HepG2 (cell line): ENCODE results near the gene B4GALT1. TPM values are rescaled to one million over a fixed set of nuclear protein-coding genes. Genes with fewer than 3 reads are reported as not detected.
A peak's percentile ranks its signal among the peaks of the same experiment; 100 is the strongest.

ENCODE experiments used
- DPF2 ChIP-seq: sonication (generic); formaldehyde crosslinking; IDR thresholded peaks from 2 replicates; pipeline ENCODE4 v1.4.0; 2020; ENCODE audit warnings: mild to moderate bottlenecking, low read depth, missing genetic modification reagents, borderline replicate concordance
- EHMT2 ChIP-seq: fragments of 200-600 bp; sonication (generic); IDR thresholded peaks from 2 replicates; pipeline ENCODE4 v1.7.0; 2017; ENCODE audit warnings: antibody characterized with exemption, low read depth, low read length, borderline replicate concordance
- ELF4 ChIP-seq: sonication (generic); formaldehyde crosslinking; IDR thresholded peaks from 2 replicates; pipeline ENCODE4 v1.5.0; 2020; ENCODE audit warnings: missing genetic modification reagents, mild to moderate bottlenecking, moderate library complexity, borderline replicate concordance
- FOSL2 ChIP-seq: sonication (generic); formaldehyde crosslinking; IDR thresholded peaks from 2 replicates; pipeline ENCODE4 v1.4.0; 2020; ENCODE audit warnings: missing genetic modification reagents
- GATAD1 ChIP-seq: IDR thresholded peaks from 2 replicates; pipeline ENCODE4 v1.6.1; 2016; ENCODE audit warnings: missing genetic modification reagents, missing compliant biosample characterization
- GZF1 ChIP-seq: sonication (generic); formaldehyde crosslinking; IDR thresholded peaks from 2 replicates; pipeline ENCODE4 v1.5.1; 2020; ENCODE audit warnings: mild to moderate bottlenecking, missing genetic modification reagents
- MED13 ChIP-seq: sonication (generic); formaldehyde crosslinking; IDR thresholded peaks from 2 replicates; pipeline ENCODE4 v1.5.0; 2020; ENCODE audit warnings: missing genetic modification reagents
- NCOA1 ChIP-seq: sonication (generic); formaldehyde crosslinking; IDR thresholded peaks from 2 replicates; pipeline ENCODE4 v1.9.0; 2021; ENCODE audit warnings: missing genetic modification reagents
- NRL ChIP-seq: sonication (generic); formaldehyde crosslinking; IDR thresholded peaks from 2 replicates; pipeline ENCODE4 v1.5.0; 2020; ENCODE audit warnings: missing genetic modification reagents, mild to moderate bottlenecking, moderate library complexity, borderline replicate concordance
- RBAK ChIP-seq: sonication (generic); formaldehyde crosslinking; IDR thresholded peaks from 2 replicates; pipeline ENCODE4 v1.5.1; 2020; ENCODE audit warnings: mild to moderate bottlenecking, missing genetic modification reagents
- SKI ChIP-seq: fragments of 450-650 bp; IDR thresholded peaks from one replicate; pipeline ENCODE4 v1.6.1; 2018; ENCODE audit warnings: mild to moderate bottlenecking; ENCODE audit not compliant: partially characterized antibody
- ZBTB21 ChIP-seq: sonication (generic); formaldehyde crosslinking; IDR thresholded peaks from 2 replicates; pipeline ENCODE4 v1.4.0; 2020; ENCODE audit warnings: missing genetic modification reagents
- ZC3H13 ChIP-seq: sonication (generic); formaldehyde crosslinking; IDR thresholded peaks from 2 replicates; pipeline ENCODE4 v1.8.1; 2023; ENCODE audit warnings: mild to moderate bottlenecking, missing genetic modification reagents, moderate library complexity
- ZFP62 ChIP-seq: sonication (generic); formaldehyde crosslinking; IDR thresholded peaks from 2 replicates; pipeline ENCODE4 v1.4.0; 2020; ENCODE audit warnings: missing genetic modification reagents
- ZNF121 ChIP-seq: sonication (generic); formaldehyde crosslinking; IDR thresholded peaks from 2 replicates; pipeline ENCODE4 v1.5.0; 2020; ENCODE audit warnings: mild to moderate bottlenecking, missing genetic modification reagents
- ZNF264 ChIP-seq: sonication (generic); formaldehyde crosslinking; IDR thresholded peaks from 2 replicates; pipeline ENCODE4 v1.4.0; 2020; ENCODE audit warnings: missing genetic modification reagents
- ZNF468 ChIP-seq: sonication (generic); formaldehyde crosslinking; IDR thresholded peaks from 2 replicates; pipeline ENCODE4 v1.8.0; 2022; ENCODE audit warnings: mild to moderate bottlenecking, moderate library complexity, missing genetic modification reagents
- ZNF549 ChIP-seq: sonication (generic); formaldehyde crosslinking; IDR thresholded peaks from 2 replicates; pipeline ENCODE4 v1.5.0; 2020; ENCODE audit warnings: missing genetic modification reagents
- ZNF773 ChIP-seq: sonication (generic); formaldehyde crosslinking; IDR thresholded peaks from 2 replicates; pipeline ENCODE4 v1.4.0; 2020; ENCODE audit warnings: missing genetic modification reagents, borderline replicate concordance
- ZSCAN12 ChIP-seq: sonication (generic); formaldehyde crosslinking; IDR thresholded peaks from 2 replicates; pipeline ENCODE4 v1.9.0; 2021; ENCODE audit warnings: mild to moderate bottlenecking, missing genetic modification reagents
- ZSCAN21 ChIP-seq: sonication (generic); formaldehyde crosslinking; IDR thresholded peaks from 2 replicates; pipeline ENCODE4 v1.8.0; 2022; ENCODE audit warnings: mild to moderate bottlenecking, missing genetic modification reagents, moderate library complexity, borderline replicate concordance
- ZUFSP ChIP-seq: sonication (generic); formaldehyde crosslinking; IDR thresholded peaks from 2 replicates; pipeline ENCODE4 v1.9.0; 2021; ENCODE audit warnings: missing genetic modification reagents, mild to moderate bottlenecking, borderline replicate concordance
- polyA plus RNA-seq, 8 experiments: library from polyadenylated mRNA; depleted of rRNA in 3 of 8; stranded (reverse) in 7 of 8; unstranded in 1 of 8; fragments of >200 nt; fragmentation: Illumina TruSeq in 4 of 8; extraction: Trizol in 4 of 8; gene quantifications; 2 replicates each; pipeline versions ENCODE4 v1.2.1 to v1.2.3, GENCODE V29; 2011 to 2016; ENCODE audit warnings: low read depth in 4 of 8, missing spikeins in 1 of 8, mixed read lengths in 1 of 8; ENCODE audit not compliant: insufficient read depth in 1 of 8
- total RNA-seq, 5 experiments: library from RNA; depleted of rRNA; stranded (reverse); fragments of >200 nt; fragmentation: Illumina TruSeq; extraction: Trizol; gene quantifications; 2 replicates each; pipeline ENCODE4 v1.2.3, GENCODE V29; 2016; ENCODE audit warnings: low read depth in 1 of 5
- TF ChIP-seq, protein P1 (sequence below): sonication (generic); formaldehyde crosslinking; IDR thresholded peaks from 2 replicates; pipeline ENCODE4 v1.5.1; 2020; ENCODE audit warnings: missing genetic modification reagents, mild to moderate bottlenecking, borderline replicate concordance
- TF ChIP-seq, protein P2 (sequence below): sonication (generic); formaldehyde crosslinking; IDR thresholded peaks from 2 replicates; pipeline ENCODE4 v1.8.1; 2023; ENCODE audit warnings: mild to moderate bottlenecking, missing genetic modification reagents
- TF ChIP-seq, protein P3 (sequence below): sonication (generic); formaldehyde crosslinking; IDR thresholded peaks from 2 replicates; pipeline ENCODE4 v1.9.0; 2022; ENCODE audit warnings: low read depth, missing genetic modification reagents

Gene B4GALT1
- total and polyA plus RNA-seq, 2 of the 13 experiments (the other 11 are each of a cell fraction or from before 2014, with no cell fraction given) = 15.7 to 33.5 TPM

GRCh38 chr9:33165263-33166151, 1.6 kb downstream of the B4GALT1 start (continued):
- TF ChIP-seq ZNF264 (CRISPR knock-in tag) (no peak), DPF2 (CRISPR knock-in tag) (peak; percentile 80; the same call in 1 of the 2 replicates), SKI (peak; percentile 91), ELF4 (CRISPR knock-in tag) (0 out of 2 replicates have a peak, but pooled peaks have one; percentile 44), RBAK (CRISPR knock-in tag) (no peak), ZSCAN21 (CRISPR knock-in tag) (peak; percentile 77; the same call in 1 of the 2 replicates), GATAD1 (CRISPR knock-in tag) (peak; percentile 57; the same call in 1 of the 2 replicates), MED13 (CRISPR knock-in tag) (no peak), ZNF773 (CRISPR knock-in tag) (no peak), ZSCAN12 (no peak), ZUFSP (CRISPR knock-in tag) (no peak), NRL (CRISPR knock-in tag) (no peak), ZNF468 (CRISPR knock-in tag) (no peak), ZBTB21 (CRISPR knock-in tag) (no peak), FOSL2 (CRISPR knock-in tag) (peak; percentile 56; the same call in 1 of the 2 replicates), NCOA1 (no peak), EHMT2 (no peak), ZFP62 (no peak), ZC3H13 (peak; percentile 71; the same call in 1 of the 2 replicates), ZNF121 (CRISPR knock-in tag) (peak; percentile 45), ZNF549 (CRISPR knock-in tag) (no peak), GZF1 (no peak)
- TF ChIP-seq, protein P1, sequence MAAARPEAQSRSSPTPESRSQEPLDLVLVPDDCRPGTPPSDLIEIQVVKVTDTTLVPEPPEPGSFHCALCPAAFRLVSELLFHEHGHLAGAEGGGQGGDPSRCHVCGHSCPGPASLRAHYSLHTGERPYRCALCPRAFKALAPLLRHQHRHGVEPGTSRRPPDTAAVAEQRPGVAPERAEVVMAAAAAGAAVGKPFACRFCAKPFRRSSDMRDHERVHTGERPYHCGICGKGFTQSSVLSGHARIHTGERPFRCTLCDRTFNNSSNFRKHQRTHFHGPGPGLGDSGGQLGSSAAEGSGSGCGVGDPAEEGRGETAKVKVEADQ (CRISPR knock-in tag) = no peak
- TF ChIP-seq, protein P2, sequence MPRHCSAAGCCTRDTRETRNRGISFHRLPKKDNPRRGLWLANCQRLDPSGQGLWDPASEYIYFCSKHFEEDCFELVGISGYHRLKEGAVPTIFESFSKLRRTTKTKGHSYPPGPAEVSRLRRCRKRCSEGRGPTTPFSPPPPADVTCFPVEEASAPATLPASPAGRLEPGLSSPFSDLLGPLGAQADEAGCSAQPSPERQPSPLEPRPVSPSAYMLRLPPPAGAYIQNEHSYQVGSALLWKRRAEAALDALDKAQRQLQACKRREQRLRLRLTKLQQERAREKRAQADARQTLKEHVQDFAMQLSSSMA (CRISPR knock-in tag) = no peak
- TF ChIP-seq, protein P3, sequence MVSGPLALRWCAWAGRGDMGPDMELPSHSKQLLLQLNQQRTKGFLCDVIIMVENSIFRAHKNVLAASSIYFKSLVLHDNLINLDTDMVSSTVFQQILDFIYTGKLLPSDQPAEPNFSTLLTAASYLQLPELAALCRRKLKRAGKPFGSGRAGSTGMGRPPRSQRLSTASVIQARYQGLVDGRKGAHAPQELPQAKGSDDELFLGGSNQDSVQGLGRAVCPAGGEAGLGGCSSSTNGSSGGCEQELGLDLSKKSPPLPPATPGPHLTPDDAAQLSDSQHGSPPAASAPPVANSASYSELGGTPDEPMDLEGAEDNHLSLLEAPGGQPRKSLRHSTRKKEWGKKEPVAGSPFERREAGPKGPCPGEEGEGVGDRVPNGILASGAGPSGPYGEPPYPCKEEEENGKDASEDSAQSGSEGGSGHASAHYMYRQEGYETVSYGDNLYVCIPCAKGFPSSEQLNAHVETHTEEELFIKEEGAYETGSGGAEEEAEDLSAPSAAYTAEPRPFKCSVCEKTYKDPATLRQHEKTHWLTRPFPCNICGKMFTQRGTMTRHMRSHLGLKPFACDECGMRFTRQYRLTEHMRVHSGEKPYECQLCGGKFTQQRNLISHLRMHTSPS (CRISPR knock-in tag) = peak; percentile 81
